ENCODE results near the gene SCN3B.

DNA sequence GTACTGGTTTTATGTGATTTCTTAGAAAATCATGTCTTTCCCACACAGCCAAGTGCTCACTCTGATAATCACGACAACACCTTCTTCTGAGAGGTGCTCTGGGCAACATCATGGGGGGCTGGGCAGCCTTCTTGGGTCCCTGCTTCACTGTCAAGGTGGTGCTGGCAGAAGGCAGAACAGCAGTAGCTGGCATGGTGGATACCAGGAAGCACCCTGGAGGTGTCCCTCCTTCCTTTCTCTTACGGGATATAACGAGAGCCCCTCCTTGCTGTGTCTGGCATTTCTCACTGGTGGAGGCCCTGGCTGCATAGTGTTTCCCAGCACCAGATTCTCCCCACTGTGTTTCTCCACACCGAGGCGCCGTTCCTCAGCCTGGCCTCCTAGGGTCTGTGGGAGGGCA is 60.9 kb downstream of the SCN3B start:
- TF ChIP-seq CTCF (IDR thresholded peaks at IDR 0.05) (no peak), POLR2A (IDR thresholded peaks at IDR 0.05) (no peak), POLR2AphosphoS5 (IDR thresholded peaks at IDR 0.05) (no peak), EP300 (IDR thresholded peaks at IDR 0.05) (no peak)

Data from gastroesophageal sphincter (tissue), 3 donors.